GM12872 (cell line): ENCODE results near the gene POLR2E.

Experiments used
- CTCF ChIP-seq: IDR thresholded peaks from 3 replicates; pipeline ENCODE4 v1.5.1; 2011; ENCODE audit warnings: low read depth, mild to moderate bottlenecking, low read length, moderate library complexity; ENCODE audit not compliant: insufficient read depth

The POLR2E gene

GRCh38 chr19:1094978-1095701 lies at the start of gene POLR2E:
Gene POLR2E, minus strand, starts transcription at chr19:1095375. Its CDS starts 60 bp downstream, at chr19:1095315.
- no peak for TF ChIP-seq CTCF

DNA sequence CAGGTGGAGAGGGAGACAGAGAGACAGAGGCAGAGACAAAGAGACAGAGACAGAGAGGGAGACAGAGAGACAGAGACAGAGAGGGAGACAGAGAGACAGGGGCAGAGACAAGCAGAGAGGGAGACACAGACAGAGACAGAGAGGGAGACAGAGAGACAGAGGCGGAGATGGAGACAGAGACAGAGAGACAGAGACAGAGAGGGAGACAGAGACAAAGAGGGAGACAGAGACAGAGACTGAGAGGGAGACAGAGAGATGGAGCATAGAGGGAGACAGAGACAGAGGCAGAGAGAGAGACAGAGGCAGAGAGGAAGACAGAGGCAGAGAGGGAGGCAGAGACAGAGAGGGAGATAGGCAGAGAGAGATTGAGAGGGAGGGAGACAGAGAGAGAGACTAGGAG lies 49.6 kb upstream of the POLR2E start:
- no peak for TF ChIP-seq CTCF

DNA sequence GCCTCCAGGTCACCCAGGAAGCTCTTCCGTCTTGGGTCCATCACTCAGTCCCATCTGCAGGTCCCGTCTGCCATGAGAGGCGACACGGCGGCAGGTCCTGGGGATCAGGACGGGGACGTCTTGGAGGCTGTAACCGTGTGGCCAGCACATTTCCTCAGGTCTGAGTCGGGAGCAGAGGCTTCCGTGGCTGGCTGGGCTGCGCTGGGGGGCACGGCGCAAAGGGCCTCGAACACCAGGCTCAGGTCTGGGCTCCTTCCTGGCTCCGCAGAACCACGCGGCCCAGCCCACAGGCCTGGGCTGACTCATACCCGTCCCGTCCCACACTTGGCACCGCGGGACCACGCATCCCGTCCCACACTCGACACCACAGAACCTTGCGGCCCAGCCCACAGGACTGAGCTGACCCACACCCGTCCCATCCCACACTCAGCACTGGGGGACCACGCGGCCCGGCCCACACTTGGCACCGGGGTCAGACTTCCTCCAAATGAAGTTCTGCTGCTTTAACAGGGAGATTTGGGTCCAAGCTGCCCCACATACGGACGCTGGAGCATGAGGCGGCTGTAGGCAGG lies 48.7 kb upstream of the POLR2E start:
- no peak for TF ChIP-seq CTCF

- no peak for TF ChIP-seq CTCF
Observed at GRCh38 chr19:1141944-1142343, 46.8 kb upstream of the POLR2E start.

DNA sequence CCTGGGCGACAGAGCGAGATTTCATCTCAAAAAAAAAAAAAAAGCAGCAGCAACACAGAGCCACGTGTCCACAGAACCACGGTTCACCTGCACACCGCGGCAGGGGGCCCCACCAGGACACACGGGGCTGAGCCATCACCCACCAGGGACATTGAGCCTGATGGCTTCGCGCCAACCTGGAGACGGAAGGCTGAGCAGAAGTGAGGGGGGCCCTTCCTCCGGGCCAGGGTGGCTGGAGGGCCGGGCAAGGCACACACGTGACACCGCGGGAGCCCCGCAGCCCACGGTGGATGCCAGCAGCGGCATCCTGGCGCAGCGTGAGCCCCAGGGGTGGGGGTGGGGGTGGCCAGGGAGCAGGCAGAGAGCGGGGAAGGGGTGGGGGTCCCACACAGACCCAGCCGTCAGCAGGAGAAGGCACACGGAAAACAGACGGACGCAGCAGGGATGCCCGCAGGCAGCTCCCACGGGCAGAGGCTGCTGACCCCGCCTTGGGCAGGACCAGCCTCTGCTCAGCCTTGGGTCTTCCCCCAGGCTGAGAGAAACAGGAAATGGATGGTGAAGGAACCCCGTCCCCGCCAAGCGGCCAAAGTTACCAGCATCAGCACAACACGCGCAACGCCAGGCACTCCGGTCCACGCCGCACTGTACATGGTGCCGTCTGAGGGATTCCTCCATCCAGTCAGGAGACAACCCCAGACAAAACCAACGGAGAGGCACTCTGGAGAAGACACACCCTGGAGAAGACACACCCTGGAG lies 45.3 kb upstream of the POLR2E start:
- TF ChIP-seq CTCF, result no peak

DNA sequence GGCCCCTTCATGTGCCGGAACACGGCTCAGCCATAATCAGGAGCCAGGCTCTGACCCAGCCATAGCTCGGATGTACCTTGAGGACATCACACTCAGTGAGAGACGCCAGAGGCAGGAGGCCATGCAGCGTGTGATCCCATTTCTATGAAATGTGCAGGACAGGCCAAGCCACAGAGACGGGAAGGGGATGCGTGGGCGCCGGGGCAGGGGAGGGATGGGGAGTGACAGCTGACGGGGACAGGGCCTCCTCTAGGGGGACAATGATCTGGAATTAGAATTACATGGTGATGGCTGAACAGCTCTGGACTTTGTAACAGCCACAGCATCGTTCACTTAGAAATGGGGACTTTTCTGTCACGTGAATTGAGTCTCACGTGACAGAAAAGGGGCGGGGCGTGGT lies 44.0 kb upstream of the POLR2E start:
- TF ChIP-seq CTCF, result no peak

DNA sequence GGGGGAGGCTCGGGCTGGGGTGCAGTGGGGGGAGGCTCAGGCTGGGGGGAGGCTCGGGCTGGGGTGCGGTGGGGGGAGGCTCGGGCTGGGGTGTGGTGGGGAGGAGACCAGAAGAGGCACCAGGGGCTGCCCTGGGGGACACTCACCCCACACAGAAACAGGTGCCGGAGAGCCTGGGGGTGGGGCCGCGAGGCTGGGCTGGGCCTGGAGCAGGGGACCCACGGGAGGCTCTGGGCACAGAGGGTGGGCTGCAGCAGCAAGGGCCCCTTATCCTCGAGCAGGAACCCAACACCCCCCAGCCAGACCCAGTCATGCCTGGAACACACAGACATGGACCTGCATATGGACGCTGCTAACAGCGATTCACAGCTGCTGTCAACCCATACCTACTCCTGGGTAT lies 42.9 kb upstream of the POLR2E start:
- no peak for TF ChIP-seq CTCF
